ENCODE results near the gene FIP1L1. TPM values are rescaled to one million over a fixed set of nuclear protein-coding genes. Genes with fewer than 3 reads are reported as not detected.

The FIP1L1 gene
- total and polyA plus RNA-seq, 2 donors (not counting 1 experiment from before 2014, with no cell fraction given) = 19.0 to 79.3 TPM

DNA sequence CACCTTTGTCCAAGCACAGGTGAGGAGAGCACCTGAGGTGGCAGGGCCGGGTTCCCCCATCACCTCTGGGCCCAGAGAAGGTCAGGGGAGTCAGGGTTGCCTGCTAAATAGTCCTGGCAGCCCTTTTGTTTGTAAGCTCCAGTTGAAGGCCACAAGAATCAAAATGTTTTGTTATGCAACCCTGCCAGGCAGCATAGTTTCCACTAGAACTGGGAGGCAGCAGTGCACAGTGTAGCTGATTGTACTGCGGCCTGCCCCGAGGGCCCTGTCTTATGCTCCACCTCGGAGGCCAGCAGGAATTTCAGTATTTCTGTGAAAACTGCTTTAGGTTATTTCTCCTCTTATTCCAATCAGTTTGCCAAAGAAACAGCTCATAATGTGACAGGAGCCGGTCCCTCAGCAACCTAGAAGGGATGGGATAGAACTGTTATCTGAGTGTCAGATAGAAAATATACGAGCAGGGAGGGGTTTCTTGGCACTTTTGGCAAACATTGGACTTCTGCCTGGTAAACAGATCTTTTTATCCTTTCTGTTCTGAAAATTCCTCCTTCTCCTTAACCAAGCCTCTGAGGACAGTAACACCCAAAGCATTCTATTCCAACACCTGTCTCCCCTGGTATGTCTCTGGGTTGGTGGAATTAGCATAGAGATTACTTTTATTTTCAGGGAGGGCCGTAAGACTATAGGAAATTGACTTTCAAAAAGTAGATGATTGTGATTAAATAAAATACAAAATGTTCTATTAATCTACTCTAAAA lies 120.2 kb downstream of the FIP1L1 start:
- POLR2A ChIA-PET = no interaction called here
- CTCF ChIA-PET = interaction anchor here (1.3 kb wide), 1 partner anchor 12 kb away, joined by 3 read pairs; no protein-coding TSS in a partner anchor

More for the DNA sequence above, 120.2 kb downstream of the FIP1L1 start:
- Histone ChIP-seq H2AFZ (ENCODE audit: insufficient read depth, low read depth, low read length, poor library complexity, severe bottlenecking) (no peak overlapping the region), H3K9me3 (ENCODE audit: control extremely low read depth in 1 of 3, control insufficient read depth in 2 of 3, insufficient read depth in 1 of 3, low read length in 2 of 3) (no peaks in the 10 kb centered on the region), H3K27me3 (replicated peaks in 1 of 4; ENCODE audit: control extremely low read depth in 1 of 4, control insufficient read depth in 3 of 4, insufficient read depth in 4 of 4, low read length in 3 of 4) (no peaks in the 10 kb centered on the region), H3K36me3 (replicated peaks in 1 of 2; ENCODE audit: control extremely low read depth in 1 of 2, control insufficient read depth in 1 of 2, extremely low read depth in 1 of 2, insufficient read depth in 2 of 2, low read length in 1 of 2) (no peaks in the 10 kb centered on the region), H3K4me1 (ENCODE audit: control insufficient read depth in 2 of 2, insufficient read depth in 2 of 2, low read length in 2 of 2) (no peaks in the 10 kb centered on the region), H3K27ac (ENCODE audit: low read length in 2 of 2) (no peak overlapping the region), H3K4me3 (ENCODE audit: control extremely low read depth in 1 of 5, extremely low read depth in 1 of 5, insufficient read depth in 1 of 5, low read depth in 2 of 5, low read length in 4 of 5) (no peak overlapping the region), H3K79me2 (ENCODE audit: control insufficient read depth, insufficient read depth, low read length) (no peaks in the 10 kb centered on the region), H4K20me1 (ENCODE audit: control insufficient read depth, insufficient read depth, low read length, poor library complexity, severe bottlenecking) (no peaks in the 10 kb centered on the region), H3K9ac (ENCODE audit: low read length) (no peak overlapping the region), H3K4me2 (replicated peaks; ENCODE audit: low read depth, low read length, poor library complexity, severe bottlenecking) (no peak overlapping the region)
- 89% methylated on average over 3 of the region's 7 CpGs for WGBS (ENCODE audit: insufficient coverage)
- TF ChIP-seq EZH2 (IDR thresholded peaks at IDR 0.05; ENCODE audit: borderline replicate concordance, insufficient read depth, low read depth, low read length, poor library complexity, severe bottlenecking) = no peak
- TF ChIP-seq CTCF (IDR thresholded peaks at IDR 0.05) = no peak
- intact Hi-C loops (cut with micrococcal nuclease) = no loop called here
- peaks cover 3% of the 10 kb centered on the region for H3K27me3 Mint-ChIP-seq
- DNase-seq = no peak
- no peaks in the 10 kb centered on the region for H3K4me1 Mint-ChIP-seq
- no peak overlapping the region for H3K4me3 Mint-ChIP-seq
- H3K27ac Mint-ChIP-seq = no peak overlapping the region
- H3K9me3 Mint-ChIP-seq (ENCODE audit: insufficient read depth) = no peaks in the 10 kb centered on the region
- ATAC-seq (ENCODE audit: low read depth) = no peak

Measured in B cell (primary cell).